GM10266 (cell line): ENCODE measurements around the gene RAP2B.
"Not testable (repeated sequence)": the region's sequence is repeated elsewhere in the genome, so short reads cannot be mapped to it uniquely, and the experiment has no call there.

ENCODE experiments used
- DNase-seq: peaks from one replicate; pipeline ENCODE4 v3.0.0; 2012; ENCODE audit errors: extremely low spot score
- TF ChIP-seq, protein P1 (sequence below): IDR thresholded peaks from 2 replicates; pipeline ENCODE4 v1.5.1; 2012; ENCODE audit warnings: mild to moderate bottlenecking, low read depth; ENCODE audit not compliant: control insufficient read depth, insufficient read depth; ENCODE audit errors: missing control alignments

The RAP2B gene

DNA sequence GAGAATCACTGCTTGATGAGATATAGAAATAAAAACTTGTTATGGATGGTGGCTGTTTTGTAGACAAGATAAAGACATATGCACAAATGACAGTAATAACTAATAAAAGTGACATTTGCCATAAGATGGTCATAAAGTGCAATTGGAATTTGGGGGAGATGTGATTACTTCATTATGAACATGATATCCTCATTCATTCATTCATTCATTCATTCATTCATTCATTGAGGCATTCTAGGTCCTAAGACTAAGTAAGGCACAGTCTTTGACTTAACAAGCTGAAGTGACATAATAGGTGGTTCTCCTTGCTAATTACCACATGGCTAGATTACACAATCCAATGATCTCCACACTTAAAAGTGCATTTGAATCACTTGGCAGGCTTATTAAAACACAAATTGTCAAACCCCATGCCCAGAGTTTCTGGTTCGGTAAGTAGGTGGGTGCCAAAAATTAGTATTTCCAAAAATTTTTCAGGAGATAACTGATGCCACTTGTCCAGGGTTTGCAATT, 18.9 kb downstream of the RAP2B start:
- TF ChIP-seq, protein P1, sequence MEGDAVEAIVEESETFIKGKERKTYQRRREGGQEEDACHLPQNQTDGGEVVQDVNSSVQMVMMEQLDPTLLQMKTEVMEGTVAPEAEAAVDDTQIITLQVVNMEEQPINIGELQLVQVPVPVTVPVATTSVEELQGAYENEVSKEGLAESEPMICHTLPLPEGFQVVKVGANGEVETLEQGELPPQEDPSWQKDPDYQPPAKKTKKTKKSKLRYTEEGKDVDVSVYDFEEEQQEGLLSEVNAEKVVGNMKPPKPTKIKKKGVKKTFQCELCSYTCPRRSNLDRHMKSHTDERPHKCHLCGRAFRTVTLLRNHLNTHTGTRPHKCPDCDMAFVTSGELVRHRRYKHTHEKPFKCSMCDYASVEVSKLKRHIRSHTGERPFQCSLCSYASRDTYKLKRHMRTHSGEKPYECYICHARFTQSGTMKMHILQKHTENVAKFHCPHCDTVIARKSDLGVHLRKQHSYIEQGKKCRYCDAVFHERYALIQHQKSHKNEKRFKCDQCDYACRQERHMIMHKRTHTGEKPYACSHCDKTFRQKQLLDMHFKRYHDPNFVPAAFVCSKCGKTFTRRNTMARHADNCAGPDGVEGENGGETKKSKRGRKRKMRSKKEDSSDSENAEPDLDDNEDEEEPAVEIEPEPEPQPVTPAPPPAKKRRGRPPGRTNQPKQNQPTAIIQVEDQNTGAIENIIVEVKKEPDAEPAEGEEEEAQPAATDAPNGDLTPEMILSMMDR, result no peak
- no peak for DNase-seq

DNA sequence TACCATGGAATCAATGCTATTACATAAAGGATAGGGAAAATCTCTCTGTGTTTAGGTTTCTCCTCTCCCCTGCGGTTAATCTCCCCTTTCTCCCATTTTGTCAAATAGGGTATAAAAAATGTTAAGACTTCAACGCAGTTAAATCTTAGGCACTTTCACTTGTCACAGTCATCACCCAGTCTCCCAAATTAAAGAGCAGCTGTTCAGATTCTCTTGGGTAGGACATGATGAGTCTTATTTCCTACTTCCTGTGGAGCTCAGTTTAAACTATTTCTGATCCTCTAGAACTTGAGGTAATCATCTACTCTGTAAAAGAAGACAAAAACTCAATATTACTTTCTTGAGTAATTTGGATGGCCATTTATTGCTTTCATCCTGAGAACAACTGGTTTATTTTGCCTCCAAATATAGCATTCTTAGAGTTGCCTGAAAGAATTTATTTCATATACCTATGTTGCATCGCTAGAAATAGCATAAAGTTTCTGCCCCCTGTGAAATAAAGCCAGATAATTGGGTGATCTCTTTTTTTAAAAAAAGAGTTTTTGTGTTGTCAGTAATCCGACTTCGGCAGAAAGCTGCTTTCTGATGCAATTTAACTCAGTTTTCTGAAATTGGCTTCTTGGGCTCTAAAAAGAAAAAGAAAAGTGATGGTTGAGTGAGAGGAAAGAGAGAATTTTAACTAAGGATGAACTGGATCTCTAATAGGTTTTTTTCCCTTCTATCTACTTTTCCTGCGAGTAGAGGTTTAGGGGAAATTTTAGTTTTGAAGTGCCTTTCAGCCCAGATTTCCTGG, 20.7 kb downstream of the RAP2B start:
- TF ChIP-seq, protein P1, result no peak
- no peak for DNase-seq

DNA sequence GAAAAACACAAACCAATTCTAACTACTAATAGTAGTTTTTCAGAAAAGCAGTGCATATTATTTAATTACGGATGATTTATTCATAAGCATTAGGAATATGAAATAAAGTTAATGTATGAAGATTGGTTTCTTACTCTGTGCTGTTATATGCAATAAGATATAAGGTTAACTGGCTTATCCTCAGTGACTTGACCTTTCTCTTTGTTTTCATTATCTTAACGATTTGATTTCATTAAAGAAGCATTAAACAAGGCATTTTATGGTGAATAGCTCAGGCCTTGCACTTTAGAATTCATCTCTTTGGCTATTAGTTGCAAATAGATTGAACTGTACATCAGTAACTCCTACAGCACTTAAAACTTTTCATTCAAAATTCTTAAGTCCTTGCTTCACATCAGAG, 28.9 kb downstream of the RAP2B start:
- DNase-seq, result no peak
- TF ChIP-seq, protein P1, result no peak

DNA sequence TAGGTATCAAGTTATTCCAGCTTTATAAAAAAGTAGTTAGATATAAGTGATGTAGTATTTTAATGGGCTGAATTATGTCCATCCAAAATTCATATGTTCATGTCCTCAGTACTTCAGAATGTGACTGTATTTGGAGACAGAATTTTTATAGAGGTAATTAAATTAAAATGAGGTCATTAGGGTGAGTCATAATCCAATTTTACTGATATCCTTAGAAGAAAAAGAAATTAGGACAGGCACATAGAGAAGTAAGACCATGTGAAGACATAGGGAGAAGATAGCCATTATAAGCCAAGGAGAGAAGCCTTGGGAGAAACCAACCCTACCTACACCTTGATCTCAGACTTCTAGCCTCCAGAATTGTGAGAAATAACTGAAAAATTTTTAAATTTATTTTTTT, 30.3 kb downstream of the RAP2B start:
- DNase-seq, result no peak
- TF ChIP-seq, protein P1, result no peak

DNA sequence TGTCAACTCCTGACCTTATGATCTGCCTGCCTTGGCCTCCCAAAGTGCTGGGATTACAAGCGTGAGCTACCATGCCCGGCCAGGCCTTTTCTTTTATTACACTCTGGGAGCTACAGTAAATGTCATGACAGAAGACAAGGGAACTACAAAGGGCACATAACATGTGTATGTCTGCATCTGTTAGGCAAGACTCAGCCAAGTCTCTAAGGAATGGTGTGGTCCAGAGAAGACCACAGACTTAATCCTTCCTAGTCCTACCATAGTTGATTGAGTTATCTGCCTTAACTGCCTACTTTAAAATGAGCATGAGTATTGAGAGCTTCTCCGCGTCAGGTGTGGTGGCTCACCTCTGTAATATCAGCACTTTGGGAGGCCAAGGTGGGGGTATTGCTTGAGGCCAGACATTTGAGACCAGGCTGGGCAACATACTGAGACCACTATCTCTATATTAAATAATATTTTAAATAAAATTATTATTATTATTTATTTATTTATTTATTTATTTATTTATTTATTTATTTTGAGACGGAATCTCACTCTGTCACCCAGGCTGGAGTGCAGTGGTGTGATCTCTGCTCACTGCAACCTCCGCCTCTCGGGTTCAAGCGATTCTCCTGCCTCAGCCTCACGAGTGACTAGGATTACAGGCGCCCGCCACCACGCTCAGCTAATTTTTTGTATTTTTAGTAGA, 31.9 kb downstream of the RAP2B start:
- DNase-seq, result not testable (repeated sequence)

DNA sequence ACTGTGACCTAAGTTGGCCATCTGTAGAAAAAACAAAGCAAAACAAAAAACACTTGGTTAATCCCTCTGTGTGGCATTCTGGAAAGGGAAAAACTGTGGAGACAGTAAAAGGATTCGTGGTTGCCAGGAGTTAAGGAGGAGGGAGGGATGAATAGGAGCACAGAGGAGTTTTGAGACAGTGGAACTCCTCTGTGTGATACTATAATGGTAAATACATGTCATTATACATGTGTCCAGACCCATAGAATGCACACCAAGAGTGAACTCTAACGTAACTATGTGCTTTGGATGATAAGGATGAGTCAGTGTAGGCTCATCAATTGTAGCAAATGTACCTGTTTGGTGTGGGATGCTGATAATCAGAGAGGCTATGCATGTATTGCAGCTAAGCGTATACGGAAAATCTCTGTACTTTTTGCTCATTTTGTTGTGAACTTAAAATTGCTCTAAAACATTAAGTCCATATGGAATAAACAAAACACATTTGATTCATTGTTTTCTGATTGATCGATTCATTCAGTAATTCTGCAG, 33.4 kb downstream of the RAP2B start:
- TF ChIP-seq, protein P1, result no peak
- no peak for DNase-seq

DNA sequence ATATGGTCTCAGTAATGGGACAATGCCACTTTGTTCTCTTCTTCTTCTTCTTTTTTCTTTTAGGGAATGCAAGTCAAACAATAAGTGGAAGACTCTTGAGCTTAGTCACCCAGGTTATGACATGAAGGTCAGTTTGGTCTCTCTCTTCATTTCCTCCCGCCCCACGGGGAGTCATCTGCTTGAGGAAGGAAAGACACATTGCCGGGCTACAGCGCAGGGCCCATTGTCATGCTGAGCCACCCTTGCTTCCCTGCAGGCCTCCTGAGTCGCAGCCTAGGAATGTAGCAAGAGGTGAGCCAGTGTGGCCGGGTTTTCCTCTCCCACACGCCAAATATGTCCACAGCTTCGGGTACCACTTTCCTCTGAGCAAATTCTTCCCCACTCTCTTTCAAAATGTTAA, 47.6 kb downstream of the RAP2B start:
- DNase-seq, result no peak
- TF ChIP-seq, protein P1, result no peak
